SW 1271 (cell line): ENCODE data around the gene PFDN2.
A peak's percentile ranks its signal among the peaks of the same experiment; 100 is the strongest.
"Not testable (repeated sequence)": the region's sequence is repeated elsewhere in the genome, so short reads cannot be mapped to it uniquely, and the experiment has no call there.

Experiments used
- DNase-seq, 2 experiments: peaks; one replicate each; lab custom pipeline; 2025; lab: John Stamatoyannopoulos, UW

Gene PFDN2

DNA sequence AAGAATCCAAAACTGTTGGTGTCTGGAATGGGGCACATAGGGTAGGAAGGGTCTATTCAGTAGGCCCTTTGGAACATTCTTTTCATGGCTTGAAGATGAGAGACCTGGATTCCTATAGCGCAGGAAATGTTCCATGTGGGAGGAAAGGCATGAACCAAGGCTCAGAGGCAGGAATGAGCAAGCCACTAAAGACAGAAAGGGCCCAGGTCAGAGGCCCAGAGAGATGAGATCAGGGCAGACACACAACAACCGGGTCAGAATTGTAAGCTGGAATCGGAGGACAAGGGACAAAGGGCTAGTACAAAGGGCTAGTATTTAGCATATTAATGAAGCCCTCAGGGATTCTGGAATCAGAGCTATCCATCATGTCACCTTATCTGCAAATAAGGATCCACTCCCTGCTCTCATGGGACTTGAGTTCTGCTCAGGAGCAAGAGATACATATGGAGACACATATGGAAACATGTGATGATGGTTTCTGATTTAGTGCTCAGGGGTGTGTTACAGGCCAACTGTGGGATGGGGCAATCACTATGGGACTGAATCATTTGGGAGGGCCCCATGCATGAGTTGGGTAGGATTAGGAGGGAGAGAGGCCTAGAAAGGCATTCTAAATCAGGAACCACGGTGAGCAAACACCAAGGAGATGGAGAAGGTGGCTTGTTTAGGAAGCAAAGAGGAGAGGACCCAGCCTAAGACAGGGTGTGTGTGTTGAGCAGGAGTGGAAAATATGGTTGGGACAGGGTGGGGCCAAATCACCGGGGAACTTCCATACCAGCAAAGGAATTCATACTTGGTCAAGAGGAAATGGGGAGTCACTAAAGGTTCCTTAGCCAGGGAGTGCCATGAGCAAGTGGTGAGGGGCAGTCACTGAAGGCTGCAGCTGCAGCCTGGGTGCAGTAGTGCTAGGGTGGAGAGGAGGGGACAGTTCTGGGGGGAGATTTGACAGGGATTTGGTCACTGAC is 37.1 kb downstream of the PFDN2 start:
- DNase-seq, result no peak

DNA sequence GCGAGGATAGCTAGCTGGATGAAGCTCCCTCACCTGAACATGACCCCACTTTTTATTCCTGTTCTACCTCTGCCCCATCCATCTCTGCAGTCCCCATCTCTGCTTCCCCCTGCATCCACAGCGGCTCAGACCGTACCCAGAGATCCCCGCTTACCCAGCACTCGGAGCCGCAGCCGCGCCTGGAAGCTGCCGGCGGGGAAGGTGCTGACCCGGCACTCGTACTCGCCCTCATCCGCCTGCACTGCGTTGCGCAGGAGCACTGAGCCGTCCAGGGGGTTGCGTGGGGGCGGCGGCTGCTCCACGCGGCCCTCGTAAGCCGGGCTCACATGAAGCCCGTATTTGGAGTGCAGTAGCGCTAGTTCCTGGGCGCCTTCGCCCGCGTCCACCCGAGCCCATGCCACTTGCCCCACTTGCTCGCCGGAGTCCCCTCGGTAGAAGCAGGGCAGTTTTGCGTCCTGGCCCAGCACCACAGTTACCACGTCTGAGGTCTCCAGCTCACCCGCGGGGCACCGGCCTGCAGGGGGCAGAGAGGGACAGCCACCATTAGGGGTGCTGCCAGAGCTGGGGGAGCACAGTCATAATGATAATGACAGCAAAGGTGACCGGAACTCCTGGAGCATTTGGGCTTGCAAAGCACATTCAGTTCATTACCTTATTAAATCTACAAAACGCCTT is 38.3 kb downstream of the PFDN2 start:
- no peak for DNase-seq

DNA sequence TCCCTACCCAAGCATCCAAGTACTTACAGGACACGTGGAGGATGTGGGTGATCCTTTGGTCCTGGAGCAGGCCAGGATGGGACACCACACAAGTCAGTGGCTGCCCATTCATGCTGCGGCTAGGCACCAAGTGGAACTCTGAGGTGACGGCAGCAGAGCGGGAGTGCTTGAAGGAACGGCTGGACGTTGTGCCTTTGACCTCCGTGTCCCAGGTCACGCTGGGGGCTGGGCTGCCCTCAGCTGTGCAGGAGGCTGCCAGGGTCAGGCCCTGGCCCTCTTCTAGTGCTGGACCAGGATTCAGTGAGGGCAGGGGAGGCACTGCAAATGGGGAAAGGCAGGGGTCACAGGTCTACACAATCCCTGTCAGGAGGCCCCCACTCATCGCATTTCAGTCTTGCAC is 40.4 kb downstream of the PFDN2 start:
- DNase-seq, result no peak

DNA sequence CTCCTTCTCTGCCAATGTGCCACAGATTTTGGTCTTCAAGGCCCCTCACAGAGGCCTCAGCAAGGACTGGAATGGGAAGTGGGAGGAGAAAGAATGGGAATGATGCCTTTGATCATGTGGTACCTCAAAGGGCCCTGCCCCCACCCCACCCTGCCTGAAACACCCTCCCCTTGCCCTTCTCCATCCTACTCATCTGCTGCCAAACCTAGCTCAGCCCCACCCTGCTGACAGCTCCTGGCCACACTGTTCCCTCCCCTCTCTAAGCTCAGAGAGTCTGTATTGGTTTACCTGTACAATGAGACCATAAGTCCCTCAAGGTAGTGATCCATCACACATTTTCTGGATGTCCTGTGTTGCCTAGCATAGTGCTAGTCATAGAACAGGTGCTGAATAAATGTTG is 41.4 kb downstream of the PFDN2 start:
- DNase-seq, result no peak

DNA sequence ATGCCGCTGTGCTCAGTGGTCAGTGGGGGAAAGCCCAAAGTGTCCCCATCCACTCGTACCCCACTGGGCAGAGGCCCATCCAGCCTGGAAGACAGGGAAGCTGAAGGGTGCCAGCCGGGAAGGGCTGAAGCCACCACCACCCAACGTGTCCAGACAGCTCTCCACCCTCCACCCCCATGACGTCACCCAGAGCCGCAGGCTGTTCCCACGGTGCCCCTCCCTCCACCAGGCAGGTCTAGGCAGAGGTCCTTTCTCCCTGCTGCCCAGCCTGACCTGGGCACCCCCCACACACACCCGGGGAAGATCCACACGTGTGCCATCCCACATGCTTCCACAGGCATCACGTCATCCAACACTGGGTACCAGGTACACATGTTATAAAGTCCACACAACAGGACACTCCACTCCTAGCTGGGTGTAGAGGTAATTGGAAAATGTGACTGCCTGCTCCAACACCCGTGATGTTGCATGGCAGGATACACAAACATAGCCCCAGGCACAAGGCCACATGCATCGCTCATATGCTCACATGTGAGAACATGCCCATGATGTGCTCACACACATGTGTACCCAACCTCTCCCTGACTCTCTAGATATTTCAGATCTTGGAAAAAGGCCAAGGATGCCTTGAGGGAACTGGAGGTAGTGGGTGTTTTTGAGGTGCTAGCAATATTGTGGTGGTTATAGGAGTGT is 43.0 kb downstream of the PFDN2 start:
- no peak for DNase-seq

DNA sequence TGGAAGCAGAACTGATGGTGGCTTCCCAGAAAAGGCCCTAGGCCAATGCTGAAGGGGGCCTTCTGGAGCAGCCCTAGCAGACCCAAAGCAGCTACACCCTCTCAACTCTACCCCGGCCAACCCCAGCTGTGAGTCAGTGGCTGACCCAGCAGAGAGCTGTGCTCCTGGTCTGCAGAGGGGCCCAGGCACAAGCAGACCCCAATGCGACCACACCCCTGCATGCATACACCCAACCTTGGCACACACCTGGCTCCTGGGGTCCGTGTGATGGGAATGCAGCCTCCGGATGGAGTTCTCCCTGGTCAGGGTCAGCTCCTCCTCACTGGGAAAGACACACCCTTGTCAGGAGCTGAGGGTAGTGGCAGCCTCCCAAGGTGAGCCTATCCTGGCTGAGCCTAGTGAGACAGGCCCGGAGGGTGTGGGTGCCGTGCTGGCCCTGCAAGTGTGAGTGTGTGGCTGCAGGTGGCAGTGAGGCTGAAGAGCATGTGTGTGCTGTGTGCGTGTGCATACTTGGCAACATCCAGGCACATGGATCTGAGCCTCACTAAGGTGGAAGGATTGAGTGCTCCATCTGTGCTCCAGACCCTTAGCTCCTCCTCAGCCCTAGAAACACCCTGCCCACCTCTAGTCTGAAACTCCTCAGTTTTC is 44.2 kb downstream of the PFDN2 start:
- DNase-seq, result no peak

DNA sequence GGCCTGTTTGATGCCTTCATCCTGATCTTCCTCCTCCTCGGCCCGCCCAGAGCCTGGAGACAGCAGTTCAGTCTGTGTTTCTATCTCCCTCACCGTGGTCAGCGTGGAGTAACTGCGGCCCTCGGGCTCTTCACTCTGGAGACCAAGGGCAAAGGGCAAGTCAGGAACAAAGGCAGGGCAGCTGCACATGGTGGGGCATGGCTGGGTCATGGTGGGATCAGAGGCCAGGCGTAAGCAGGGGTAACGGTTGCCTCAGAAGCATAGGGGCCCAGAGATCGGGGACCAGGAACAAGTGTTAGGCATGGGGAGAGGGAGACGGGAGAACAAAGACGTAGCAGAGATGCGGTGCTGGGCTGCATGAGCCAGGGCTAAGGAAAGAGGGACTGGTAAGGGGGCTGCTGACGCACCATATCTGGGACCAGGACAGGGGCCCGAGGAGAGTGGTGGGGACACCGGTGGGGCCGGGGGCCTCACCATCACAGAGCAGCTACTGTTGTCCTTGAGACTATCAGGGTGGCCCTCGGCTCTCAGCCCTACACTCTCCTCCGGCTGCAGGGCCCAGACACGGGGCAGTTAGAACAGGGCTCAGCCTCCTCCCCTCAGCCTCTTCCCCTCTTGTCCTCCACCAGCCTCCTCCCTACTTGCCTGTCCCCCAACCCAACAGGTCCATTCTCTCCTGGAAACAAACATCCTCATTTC is 44.9 kb downstream of the PFDN2 start:
- no peak for DNase-seq

DNA sequence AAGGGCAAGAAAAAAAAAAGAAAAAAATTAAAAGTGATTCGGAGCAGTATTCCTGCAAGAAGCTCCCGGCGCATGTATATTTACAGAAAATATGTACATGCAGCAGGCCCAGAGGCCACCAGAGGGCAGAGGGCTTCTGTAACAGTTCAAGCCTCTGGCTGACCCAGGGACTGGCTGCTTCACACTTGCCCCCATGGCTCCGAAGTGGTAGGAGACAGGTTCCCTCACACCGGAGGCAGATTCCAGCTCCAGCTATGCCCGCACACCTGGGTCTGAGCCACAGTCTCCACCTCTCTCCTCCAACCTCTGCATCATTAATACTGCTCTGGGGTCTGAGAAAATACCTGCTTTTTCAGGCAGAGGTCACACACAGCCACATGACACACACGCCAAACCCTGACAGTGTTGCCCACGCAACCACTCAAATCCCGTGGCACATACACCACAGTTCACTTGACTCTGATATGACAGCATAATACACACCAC is 45.9 kb downstream of the PFDN2 start:
- peak in 1 of 2 experiments; percentile 21 for DNase-seq

DNA sequence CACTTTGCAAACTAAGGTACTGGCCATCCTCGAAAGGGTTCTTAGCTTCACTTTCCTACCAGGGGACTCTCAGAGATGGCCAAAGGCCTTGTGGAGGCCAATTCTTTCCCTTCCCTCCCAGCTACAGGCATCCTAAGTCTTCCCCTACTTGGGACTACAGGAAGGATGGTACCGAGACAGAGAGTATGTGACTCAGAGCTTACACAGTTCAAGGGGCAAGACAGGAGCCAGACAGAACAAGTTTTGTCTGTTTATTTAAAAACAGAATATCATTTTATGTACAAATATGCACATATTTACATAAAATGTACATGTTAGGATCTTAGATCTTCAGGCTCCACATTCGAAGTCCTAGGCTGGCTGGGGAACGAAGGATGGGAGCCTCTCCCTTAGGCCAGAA is 47.1 kb downstream of the PFDN2 start:
- no peak for DNase-seq

DNA sequence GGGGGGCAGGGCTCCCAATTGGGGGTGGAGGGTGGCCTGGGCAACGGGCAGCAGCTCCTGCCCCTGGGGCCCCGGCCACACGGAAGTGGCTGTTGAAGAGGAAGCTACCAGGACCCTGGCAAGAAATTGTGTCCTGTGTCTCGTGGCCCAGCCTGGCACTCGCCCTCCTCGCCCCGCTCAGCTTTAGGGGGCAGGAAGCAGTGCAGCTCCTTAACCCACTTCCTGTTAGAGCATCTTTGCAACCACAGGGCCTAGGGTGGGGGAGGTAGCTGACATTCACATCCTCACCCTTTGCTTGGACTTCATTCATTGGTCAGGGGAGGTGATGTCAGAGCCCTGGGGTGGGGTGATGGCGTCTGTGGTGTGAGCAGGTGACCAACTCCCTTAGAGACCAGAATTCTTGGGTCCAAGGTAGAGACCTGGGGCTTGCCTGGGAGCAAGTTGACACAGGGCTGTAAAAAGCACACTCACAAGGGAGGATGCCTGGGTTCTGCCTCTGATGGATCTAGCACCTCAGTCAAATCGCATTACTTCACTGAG is 48.0 kb downstream of the PFDN2 start, which contains the start of gene ARHGAP30:
TSS of gene ARHGAP30 (minus strand) at position 161 of the 540 bp plus-strand sequence. CDS start 267 bp downstream, outside the sequence.
- DNase-seq, result no peak

DNA sequence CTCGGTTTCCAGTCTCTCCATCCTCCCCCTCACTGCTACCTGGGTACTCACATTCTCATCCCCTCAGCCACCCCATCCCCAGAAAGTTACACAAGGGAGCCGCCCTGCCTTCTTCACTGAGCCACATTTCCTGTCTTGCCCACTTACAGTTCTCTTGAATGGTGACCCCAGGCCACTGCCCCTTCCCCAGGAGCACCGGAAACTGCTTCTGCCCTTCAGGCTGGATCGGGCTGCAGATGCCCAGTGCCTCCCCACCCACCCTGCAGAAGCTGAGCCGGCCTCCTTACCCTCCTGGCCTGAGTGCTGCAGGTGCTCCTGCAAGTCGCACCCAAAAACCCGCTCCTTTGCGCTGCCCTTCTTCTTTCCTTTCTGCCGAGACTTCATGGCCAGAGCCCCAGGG is 48.6 kb downstream of the PFDN2 start:
- no peak for DNase-seq

DNA sequence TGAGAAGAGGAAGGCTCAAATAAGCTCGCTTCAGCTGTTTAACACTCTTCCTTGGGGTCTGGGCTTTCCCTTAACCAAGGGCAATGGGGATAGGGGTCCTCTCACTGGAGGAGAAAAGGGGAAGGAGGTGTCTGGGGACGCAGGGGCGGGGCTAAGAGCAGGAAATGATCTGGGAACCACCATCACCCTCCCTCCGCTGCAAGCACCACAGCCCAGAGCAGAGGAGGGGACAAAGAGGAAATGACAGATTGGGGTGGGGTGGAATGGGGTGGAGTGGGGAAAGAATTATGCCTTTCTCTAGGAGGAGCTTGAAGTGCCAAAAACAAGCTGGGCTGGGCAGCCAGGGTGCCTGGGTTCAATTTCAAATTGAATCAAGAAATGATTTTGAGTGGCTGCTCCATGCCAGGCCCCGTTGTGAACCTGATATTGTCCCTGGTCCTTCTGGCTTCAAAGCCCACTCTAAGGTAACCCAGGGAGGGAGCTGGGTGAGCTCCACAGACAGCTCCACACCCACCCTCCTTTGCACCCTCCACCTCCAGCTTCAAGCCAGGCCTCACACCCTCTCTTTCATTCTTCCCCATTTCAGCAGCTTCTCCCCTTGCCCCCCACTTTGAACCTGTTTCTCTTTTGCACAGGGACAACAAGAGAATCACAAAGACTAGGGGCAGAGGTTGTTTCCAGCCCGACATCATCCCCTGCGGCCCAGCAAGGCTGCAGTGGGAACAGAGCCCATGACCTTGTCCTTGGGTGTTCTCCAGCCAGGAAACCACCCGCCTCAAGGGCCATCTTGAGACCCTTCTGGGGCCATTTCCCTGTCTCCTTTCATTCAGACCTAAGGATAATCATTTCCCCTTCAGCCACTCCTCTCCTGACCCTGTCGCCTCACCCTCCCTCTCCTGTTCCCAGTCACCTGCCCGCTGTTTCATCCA is 49.3 kb downstream of the PFDN2 start:
- no peak for DNase-seq

DNA sequence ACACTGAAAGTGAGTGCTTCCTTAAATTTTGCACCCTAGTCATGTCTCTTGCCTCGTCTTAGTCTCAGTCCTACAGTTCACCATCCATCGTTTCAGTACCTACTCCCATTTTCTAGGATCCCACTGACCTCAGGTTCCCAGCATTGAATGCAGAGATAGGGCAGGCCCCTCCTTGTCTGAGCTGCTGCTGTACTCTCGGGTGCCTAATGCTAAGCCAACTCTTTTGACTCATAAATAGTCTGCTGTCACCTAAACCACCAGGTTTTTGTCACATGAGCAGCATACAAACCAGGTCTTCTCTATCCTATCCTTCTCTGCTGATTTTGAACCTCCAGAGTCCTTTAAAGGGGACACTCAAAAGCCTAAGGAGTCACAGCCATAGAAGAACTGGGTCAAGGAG is 51.1 kb downstream of the PFDN2 start:
- DNase-seq, result no peak

DNA sequence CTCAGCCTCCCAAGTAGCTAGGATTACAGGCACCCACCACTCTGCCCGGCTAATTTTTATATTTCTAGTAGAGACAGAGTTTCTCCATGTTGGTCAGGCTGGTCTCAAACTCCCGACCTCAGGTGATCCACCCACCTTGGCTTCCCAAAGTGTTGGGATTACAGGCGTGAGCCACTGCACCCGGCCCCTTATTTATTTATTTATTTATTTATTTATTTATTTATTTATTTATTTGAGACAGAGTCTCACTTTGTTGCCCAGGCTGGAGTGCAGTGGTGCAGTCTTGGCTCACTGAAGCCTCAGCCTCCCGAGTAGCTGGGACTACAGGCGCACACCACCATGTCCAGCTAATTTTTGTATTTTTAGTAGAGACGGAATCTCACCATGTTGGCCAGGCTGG is 52.2 kb downstream of the PFDN2 start:
- not testable (repeated sequence) for DNase-seq

DNA sequence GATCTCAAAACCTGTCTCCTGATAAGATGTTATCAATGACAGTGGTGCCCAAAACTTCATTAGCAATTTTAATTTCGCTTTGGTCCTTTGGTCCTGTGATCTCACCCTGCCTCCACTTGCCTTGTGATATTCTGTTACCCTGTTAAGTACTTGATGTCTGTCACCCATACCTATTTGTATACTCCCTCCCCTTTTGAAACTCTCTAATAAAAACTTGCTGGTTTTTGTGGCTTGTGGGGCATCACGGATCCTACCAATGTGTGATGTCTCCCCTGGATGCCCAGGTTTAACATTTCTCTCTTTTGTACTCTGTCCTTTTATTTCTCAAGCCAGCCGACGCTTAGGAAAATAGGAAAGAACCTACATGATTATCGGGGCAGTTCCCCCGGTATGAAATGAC is 53.9 kb downstream of the PFDN2 start:
- not testable (repeated sequence) for DNase-seq

DNA sequence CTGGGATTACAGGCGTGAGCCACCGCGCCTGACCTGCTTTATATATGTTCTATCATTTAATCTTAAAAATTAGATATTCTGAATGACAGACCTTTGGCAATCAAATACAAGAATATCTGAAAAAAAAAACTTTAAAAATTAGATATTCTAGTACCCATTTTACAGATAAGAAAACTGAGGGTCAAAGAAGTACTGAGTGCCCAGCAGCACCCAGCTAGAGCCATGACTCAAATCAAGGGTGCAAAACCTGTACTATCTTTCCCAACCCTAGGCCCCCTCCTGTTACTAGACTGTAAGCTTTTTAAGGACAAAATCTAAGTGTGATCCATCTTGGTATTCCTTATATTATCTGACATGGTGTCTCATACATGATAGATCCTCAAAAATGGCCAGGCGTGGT is 56.4 kb downstream of the PFDN2 start:
- DNase-seq, result no peak

DNA sequence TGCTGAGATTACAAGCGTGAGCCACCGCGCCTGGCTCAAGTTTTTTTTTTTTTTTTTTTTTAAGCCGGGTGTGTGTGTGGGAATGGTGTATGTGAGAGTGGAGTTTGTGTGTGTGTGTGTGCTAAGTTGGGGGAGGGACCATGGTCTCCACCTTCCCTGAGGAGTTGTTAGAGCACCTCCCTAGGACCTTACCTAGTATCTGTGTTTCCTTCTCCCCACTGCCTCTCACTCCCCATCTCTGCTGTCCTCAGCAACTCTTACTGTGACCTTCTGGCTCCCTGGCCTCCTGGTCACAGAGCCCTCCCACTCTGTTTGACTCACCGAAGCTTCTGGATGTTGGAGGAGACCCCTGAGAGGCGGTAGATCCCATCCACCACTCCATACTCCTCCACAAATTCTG is 58.5 kb downstream of the PFDN2 start:
- DNase-seq, result no peak

DNA sequence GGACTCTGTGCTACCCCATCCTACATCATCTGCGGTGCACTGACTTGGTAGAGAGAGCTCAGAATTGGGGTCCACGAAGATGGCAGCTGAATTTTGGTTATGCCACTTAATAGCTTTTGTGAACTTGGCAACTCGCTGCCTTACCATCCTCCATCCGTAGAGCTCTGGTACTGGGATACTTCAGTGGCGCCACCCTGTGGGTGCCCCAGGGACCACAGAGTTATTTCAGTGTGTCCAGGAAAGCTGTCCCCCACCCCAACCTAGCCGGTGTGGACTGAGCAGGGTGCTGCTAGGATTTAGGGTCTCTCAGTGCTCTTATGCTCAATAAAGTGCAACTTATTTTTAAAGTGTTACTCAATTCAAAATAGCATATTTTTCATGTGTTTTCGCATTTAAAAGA is 63.0 kb downstream of the PFDN2 start:
- no peak for DNase-seq

DNA sequence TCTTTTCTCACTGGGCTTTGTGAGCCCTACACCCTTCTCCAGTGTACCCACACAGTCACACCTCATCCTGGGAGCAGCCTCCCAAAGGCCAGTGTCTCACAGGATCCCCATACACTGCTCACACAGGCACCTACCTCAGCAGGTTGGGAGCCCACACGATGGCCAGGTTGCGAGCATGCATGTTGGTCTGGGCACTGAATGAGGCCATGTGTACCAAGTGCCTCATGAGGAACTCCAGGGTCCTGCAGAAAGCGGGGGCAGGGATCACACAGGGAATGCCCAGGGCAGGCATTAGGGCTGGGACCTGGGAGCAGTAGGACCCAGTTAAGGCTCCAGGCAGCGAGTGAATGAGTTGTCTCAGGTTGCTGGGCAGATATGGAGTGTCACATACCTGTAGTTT is 63.6 kb downstream of the PFDN2 start:
- DNase-seq, result no peak

DNA sequence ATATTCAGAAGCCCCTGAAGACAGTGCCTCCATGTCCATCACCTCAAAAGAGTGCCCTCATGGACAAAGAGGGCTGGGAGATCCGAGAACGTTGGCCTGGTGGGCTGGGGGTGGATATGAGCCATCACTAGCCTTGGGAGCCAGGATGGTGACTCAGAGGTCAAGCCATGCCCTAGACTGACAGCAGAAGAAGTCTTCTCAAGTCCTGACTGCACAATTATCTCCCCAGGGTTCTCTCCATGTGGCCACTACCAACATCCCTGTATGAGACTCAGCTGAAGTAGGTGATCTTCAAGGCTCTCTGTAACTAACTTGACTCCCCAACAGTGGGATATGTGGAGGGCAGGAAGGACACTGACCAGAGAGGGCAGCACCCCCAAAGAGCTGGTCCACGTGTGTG is 64.9 kb downstream of the PFDN2 start:
- DNase-seq, result no peak
